GM10248 (cell line): ENCODE data around the gene PAFAH1B2.
"Not testable (repeated sequence)": the region's sequence is repeated elsewhere in the genome, so short reads cannot be mapped to it uniquely, and the experiment has no call there.

Experiments used
- CTCF ChIA-PET: fragments of 300-600 bp; sonication (Branson Sonifier 250); formaldehyde crosslinking; extraction: SDS; loops from one replicate; lab custom pipeline; 2021; ENCODE audit warnings: antibody characterized with exemption; lab: Yijun Ruan, JAX
- POLR2A ChIA-PET: fragments of 350-650 bp; sonication (Branson Sonifier 250); formaldehyde crosslinking; extraction: SDS; loops from one replicate; lab custom pipeline; 2020; ENCODE audit warnings: antibody characterized with exemption; lab: Yijun Ruan, JAX
- DNase-seq: peaks from one replicate; pipeline ENCODE4 v3.0.0; 2012; ENCODE audit errors: extremely low spot score
- TF ChIP-seq, protein P1 (sequence below): IDR thresholded peaks from 2 replicates; pipeline ENCODE4 v1.5.1; 2012; ENCODE audit warnings: mild to moderate bottlenecking, low read depth; ENCODE audit errors: extremely low read depth, missing control alignments, control extremely low read depth

Gene PAFAH1B2

DNA sequence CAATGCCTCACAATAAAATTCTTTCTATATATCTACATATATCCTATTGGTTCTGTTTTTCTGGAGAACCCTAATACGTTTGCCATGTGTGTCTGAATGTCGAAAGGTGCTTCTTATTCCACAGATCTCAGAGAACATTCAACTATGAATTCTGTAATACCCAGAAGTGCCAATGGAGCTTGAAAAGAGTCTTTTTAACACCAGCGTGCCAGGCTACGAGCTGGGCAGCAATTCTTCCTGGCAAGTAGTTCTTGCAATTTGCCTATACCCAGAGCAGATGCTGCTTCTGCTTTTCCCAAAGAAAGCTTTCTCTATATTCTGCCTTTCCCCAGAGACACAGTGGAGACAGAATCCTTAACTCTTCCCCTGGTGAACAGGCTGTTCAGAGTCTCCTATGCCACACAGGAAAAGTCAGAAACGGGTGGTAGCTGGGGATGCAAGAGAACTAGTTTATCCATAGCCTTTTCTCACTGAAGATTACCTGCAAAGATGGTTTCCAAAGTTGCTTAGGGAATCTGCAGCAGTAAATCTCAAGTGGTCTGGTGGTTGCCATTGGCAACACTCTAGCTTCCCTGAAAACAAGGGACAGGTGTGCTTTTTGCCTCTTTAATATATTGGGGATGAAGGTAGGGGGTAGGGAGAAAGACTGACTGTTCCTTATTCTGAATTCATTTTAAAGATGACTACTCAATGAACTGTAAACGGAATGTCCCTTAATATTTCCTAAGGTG lies 16.8 kb upstream of the PAFAH1B2 start:
- no peak for DNase-seq
- ChIA-PET CTCF (interaction anchor here (1.0 to 3.5 kb wide), 5 partner anchors 10 to 247 kb away, joined by 3 to 17 read pairs (median 4); no protein-coding TSS in a partner anchor), POLR2A (no interaction called here)
- TF ChIP-seq, protein P1, sequence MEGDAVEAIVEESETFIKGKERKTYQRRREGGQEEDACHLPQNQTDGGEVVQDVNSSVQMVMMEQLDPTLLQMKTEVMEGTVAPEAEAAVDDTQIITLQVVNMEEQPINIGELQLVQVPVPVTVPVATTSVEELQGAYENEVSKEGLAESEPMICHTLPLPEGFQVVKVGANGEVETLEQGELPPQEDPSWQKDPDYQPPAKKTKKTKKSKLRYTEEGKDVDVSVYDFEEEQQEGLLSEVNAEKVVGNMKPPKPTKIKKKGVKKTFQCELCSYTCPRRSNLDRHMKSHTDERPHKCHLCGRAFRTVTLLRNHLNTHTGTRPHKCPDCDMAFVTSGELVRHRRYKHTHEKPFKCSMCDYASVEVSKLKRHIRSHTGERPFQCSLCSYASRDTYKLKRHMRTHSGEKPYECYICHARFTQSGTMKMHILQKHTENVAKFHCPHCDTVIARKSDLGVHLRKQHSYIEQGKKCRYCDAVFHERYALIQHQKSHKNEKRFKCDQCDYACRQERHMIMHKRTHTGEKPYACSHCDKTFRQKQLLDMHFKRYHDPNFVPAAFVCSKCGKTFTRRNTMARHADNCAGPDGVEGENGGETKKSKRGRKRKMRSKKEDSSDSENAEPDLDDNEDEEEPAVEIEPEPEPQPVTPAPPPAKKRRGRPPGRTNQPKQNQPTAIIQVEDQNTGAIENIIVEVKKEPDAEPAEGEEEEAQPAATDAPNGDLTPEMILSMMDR = no peak

DNA sequence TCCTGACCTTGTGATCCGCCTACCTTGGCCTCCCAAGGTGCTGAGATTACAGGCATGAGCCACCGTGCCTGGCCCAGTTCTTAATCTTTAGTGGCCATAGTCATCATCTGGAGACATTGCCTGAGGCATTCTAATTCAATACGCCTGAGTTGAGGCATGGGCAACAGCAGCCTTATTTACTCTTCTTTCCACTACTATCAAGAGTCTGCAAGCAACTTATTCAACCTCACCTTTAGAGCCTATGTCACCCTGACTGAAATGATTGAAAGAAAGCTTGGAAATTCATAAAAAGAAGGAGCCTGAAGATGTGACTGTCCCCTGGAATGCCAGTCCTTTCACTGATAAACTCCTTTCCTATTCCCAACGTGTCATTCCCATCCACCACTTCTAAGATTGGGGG lies 15.8 kb upstream of the PAFAH1B2 start:
- ChIA-PET CTCF (interaction anchor here (3.3 to 3.5 kb wide), 2 partner anchors 11 to 22 kb away, joined by 15 to 17 read pairs; no protein-coding TSS in a partner anchor), POLR2A (no interaction called here)
- TF ChIP-seq, protein P1 = no peak
- no peak for DNase-seq

DNA sequence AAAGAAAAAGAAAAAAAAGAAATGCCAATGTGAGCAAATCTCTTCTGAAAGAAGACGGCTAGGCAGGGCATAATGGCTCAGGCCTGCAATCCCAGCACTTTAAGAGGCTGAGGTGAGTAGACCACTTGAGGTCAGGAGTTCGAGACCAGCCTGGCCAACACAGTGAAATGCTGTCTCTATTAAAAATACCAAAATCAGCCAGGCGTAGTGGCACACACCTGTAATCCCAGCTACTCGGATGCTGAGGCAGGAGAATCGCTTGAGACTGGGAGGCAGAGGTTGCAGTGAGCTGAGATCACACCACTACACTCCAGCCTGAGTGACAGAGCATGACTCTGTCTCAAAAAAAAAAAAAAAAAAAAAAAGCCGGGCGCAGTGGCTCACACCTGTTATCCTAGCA lies 13.7 kb upstream of the PAFAH1B2 start:
- POLR2A ChIA-PET, DNase-seq, CTCF ChIA-PET: not testable (repeated sequence)

DNA sequence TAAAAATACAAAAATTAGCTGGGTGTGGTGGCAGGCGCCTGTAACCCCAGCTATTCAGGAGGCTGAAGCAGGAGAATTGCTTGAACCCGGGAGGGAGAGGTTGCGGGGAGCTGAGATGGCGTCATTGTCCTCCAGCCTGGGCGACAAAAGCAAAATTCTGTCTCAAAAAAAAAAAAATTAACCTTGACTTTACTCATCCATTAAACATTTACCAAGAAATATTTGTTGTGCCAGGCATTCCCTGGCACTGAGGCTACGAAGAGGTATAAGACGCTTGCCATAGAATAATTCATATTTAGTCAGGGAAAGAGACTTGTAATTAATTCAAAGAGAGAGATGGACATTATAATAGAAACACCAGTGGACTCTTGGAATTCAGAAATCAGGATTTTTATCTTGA lies 13.2 kb upstream of the PAFAH1B2 start:
- POLR2A ChIA-PET = no interaction called here
- DNase-seq = no peak
- CTCF ChIA-PET = no interaction called here
- TF ChIP-seq, protein P1 = no peak

DNA sequence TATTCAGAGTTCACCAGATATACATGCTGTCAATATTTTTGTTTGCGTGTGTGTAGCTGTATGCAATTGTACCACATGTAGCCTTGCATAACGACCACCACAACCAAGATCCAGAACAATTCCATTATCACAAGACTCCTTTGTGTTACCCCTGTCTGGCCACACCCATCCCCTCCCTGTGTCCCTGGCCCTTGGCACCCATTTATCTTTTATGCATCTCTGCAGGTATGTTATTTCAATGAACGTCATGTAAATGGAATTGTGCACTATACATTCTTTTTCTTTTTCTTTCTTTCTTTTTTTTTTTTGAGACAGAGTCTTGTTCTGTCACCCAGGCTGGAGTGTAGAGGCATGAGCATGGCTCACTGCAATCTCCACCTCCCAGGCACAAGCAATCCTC lies 9.7 kb upstream of the PAFAH1B2 start:
- ChIA-PET CTCF (interaction anchor here (1.8 kb wide), 1 partner anchor 254 kb away, joined by 4 read pairs; no protein-coding TSS in a partner anchor), POLR2A (interaction anchor here (0.7 kb wide), 1 partner anchor 683 kb away, joined by 3 read pairs; no protein-coding TSS in a partner anchor)
- TF ChIP-seq, protein P1 = no peak

DNA sequence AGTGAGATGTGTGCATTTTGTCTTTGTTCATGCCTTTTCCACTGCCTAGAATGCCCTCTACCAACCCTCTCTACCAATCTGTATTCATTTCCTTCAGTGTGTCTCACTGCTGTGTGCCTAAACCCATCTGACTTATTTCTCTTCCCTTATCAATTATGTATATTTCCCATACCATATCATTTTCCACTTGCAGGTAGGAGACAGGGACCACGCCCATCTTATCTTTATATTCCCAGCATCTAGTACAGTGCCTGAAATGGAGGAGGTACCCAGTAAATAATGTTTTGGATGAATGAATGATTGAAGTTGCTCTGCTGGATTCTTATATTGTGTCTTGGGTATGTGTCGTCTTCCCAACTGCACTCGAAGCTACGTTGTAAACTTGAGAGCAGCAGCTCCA lies 9.1 kb upstream of the PAFAH1B2 start:
- DNase-seq, CTCF ChIA-PET, POLR2A ChIA-PET: not testable (repeated sequence)

More for the DNA sequence above, 9.7 kb upstream of the PAFAH1B2 start:
- DNase-seq = no peak

DNA sequence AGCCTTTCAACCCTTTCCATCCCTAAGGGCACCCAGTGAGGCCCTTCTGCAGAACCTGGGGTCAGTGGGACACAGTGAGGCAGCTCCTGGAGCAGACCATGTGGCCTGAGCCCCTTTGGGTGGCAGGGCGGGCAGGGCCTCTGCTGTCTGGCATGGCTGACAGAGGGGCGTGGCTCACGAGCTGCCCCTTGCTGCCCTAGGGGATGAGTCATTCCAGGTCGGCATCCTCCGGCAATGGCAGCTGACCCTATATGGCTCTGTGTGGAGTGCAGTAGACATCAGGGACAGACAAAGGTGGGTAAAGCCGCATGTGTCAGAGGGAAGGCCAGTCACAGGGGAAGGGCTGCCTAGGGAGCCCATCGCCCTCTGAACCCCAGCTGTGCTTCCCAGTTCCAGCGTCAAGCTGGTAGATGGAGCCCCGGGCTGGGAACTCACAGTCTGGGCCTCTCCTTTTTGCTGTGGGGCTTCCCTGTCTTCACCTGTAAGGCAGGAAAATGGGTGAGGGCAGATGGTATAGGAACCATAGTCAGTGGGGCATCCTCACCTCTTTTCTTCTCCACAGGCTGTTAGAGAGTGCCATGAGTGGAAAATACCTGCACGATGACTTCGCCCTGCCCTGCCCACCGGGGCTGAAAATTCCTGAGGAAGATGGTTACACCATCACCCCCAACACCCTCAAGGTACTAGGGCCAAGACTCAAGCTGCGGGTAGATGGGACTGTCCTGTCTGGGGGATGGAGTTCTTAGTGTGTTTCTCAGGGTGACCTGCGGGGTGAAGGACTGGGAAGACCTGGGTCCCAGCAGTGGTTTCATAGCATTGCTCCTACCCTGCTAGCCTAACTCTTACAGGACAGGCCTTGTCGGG lies 6.6 kb upstream of the PAFAH1B2 start:
- CTCF ChIA-PET = not testable (repeated sequence)

More for the DNA sequence above, 6.6 kb upstream of the PAFAH1B2 start:
- POLR2A ChIA-PET, DNase-seq: not testable (repeated sequence)
